K562 (cell line): ENCODE data around the gene BICD1. TPM values are rescaled to one million over a fixed set of nuclear protein-coding genes. Genes with fewer than 3 reads are reported as not detected.

Experiments used
- ARID2 ChIP-seq: fragments of 450-650 bp; IDR thresholded peaks from 2 replicates; pipeline ENCODE4 v1.6.1; 2017; ENCODE audit warnings: antibody characterized with exemption, mild to moderate bottlenecking
- ATF2 ChIP-seq: sonication (generic); formaldehyde crosslinking; IDR thresholded peaks from 2 replicates; pipeline ENCODE4 v1.8.1; 2022; ENCODE audit warnings: missing genetic modification reagents
- CGGBP1 ChIP-seq: fragments of 250-450 bp; sonication (Bioruptor Pico); IDR thresholded peaks from 2 replicates; pipeline ENCODE4 v1.9.0; 2021; ENCODE audit warnings: mild to moderate bottlenecking
- DLX4 ChIP-seq: fragments of 250-450 bp; sonication (Bioruptor Pico); IDR thresholded peaks from 2 replicates; pipeline ENCODE4 v1.6.1; 2021; ENCODE audit warnings: mild to moderate bottlenecking
- EGR1 ChIP-seq: fragments of 450-650 bp; conservative IDR thresholded peaks from 2 replicates; pipeline ENCODE4 v1.6.1; 2017; ENCODE audit warnings: mild to moderate bottlenecking
- ETV6 ChIP-seq, 3 experiments: fragments of 150-350 bp in 1 of 3; sonication (generic) in 1 of 3; formaldehyde crosslinking in 1 of 3; IDR thresholded peaks; 2 replicates each; pipeline versions ENCODE4 v1.6.1 to v1.8.0; 2014 to 2022; ENCODE audit warnings: borderline replicate concordance in 2 of 3, low read depth in 2 of 3, antibody characterized with exemption in 1 of 3, low read length in 1 of 3, mild to moderate bottlenecking in 1 of 3, missing genetic modification reagents in 1 of 3
- GABPB2 ChIP-seq: fragments of 250-450 bp; sonication (Bioruptor Pico); conservative IDR thresholded peaks from 2 replicates; pipeline ENCODE4 v1.5.1; 2021; ENCODE audit warnings: mild to moderate bottlenecking
- HDGF ChIP-seq: fragments of 450-650 bp; IDR thresholded peaks from 2 replicates; pipeline ENCODE4 v1.6.1; 2016
- HMGN3 ChIP-seq: IDR thresholded peaks from 2 replicates; pipeline ENCODE4 v1.6.1; 2011; ENCODE audit warnings: borderline replicate concordance, low read depth, mild to moderate bottlenecking, mixed read lengths, low read length; ENCODE audit not compliant: insufficient read length; ENCODE audit errors: extremely low read depth
- JUND ChIP-seq, 2 experiments: IDR thresholded peaks; 2 replicates in 1 of 2; 3 replicates in 1 of 2; pipeline ENCODE4 v1.6.1; 2011; ENCODE audit warnings: borderline replicate concordance in 2 of 2, low read depth in 2 of 2, low read length in 2 of 2, improper control_type of control experiment in 1 of 2, missing biosample characterization in 1 of 2, missing genetic modification characterization in 1 of 2, missing genetic modification reagents in 1 of 2
- KDM1A ChIP-seq, 2 experiments: fragments of 450-650 bp; IDR thresholded peaks; 2 replicates each; pipeline ENCODE4 v1.6.1; 2016; ENCODE audit warnings: mild to moderate bottlenecking in 2 of 2
- KLF16 ChIP-seq: IDR thresholded peaks from 2 replicates; pipeline ENCODE4 v1.6.1; 2016; ENCODE audit warnings: antibody characterized with exemption
- MTA2 ChIP-seq: fragments of 450-650 bp; IDR thresholded peaks from 2 replicates; pipeline ENCODE4 v1.6.1; 2016; ENCODE audit warnings: low read depth
- NFATC3 ChIP-seq: fragments of 450-650 bp; IDR thresholded peaks from 2 replicates; pipeline ENCODE4 v1.6.1; 2017; ENCODE audit warnings: mild to moderate bottlenecking
- RCOR1 ChIP-seq, 2 experiments: IDR thresholded peaks; 2 replicates each; pipeline ENCODE4 v1.6.1; 2012; ENCODE audit warnings: low read depth in 2 of 2, low read length in 2 of 2, borderline replicate concordance in 1 of 2, improper control_type of control experiment in 1 of 2
- SIX5 ChIP-seq, 2 experiments: IDR thresholded peaks; 2 replicates each; pipeline ENCODE4 v1.6.1; 2011; ENCODE audit warnings: low read length in 2 of 2, borderline replicate concordance in 1 of 2, low read depth in 1 of 2, mild to moderate bottlenecking in 1 of 2, moderate library complexity in 1 of 2; ENCODE audit not compliant: insufficient read depth in 1 of 2
- SMAD3 ChIP-seq: fragments of 450-650 bp; formaldehyde crosslinking; conservative IDR thresholded peaks from 2 replicates; pipeline ENCODE4 v1.4.0; 2020; ENCODE audit warnings: mild to moderate bottlenecking
- SMARCA5 ChIP-seq: fragments of 450-650 bp; IDR thresholded peaks from 2 replicates; pipeline ENCODE4 v1.6.1; 2016
- VEZF1 ChIP-seq: fragments of 200-800 bp; sonication (Bioruptor generic); IDR thresholded peaks from 2 replicates; pipeline ENCODE4 v1.6.1; 2017; ENCODE audit warnings: missing genetic modification characterization, missing compliant biosample characterization
- ZBTB12 ChIP-seq: fragments of 250-450 bp; sonication (Bioruptor Pico); IDR thresholded peaks from 2 replicates; pipeline ENCODE4 v1.4.0; 2020
- ZNF324 ChIP-seq: fragments of 250-450 bp; sonication (Bioruptor Pico); IDR thresholded peaks from 2 replicates; pipeline ENCODE4 v1.4.0; 2020; ENCODE audit warnings: mild to moderate bottlenecking
- ZNF384 ChIP-seq: IDR thresholded peaks from 2 replicates; pipeline ENCODE4 v1.6.1; 2012; ENCODE audit warnings: low read depth, low read length, improper control_type of control experiment
- ZNF644 ChIP-seq: fragments of 200-800 bp; sonication (Bioruptor generic); IDR thresholded peaks from 2 replicates; pipeline ENCODE4 v1.6.1; 2016; ENCODE audit warnings: low read depth, missing genetic modification characterization, missing compliant biosample characterization
- polyA plus RNA-seq, 8 experiments: library from polyadenylated mRNA; depleted of rRNA in 4 of 8; stranded (reverse) in 5 of 8; unstranded in 3 of 8; fragments of >200 nt; fragmentation: Nextera tagmentation in 2 of 8; fragmentation: Illumina TruSeq in 1 of 8; extraction: Ambion mirVana in 2 of 8; extraction: Trizol in 1 of 8; gene quantifications; 2 replicates each; pipeline versions ENCODE4 v1.2.1 to v1.2.3, GENCODE V29; 2011 to 2014; ENCODE audit warnings: inconsistent platforms in 1 of 8, missing spikeins in 1 of 8
- total RNA-seq, 7 experiments: library from RNA; depleted of rRNA in 6 of 7; stranded (reverse); fragments of >200 nt in 6 of 7; fragmentation: Illumina TruSeq in 2 of 7; extraction: Trizol in 2 of 7; gene quantifications; 2 replicates each; pipeline versions ENCODE4 v1.2.1 to v1.2.3, GENCODE V29; 2011 to 2021; ENCODE audit warnings: low replicate concordance in 1 of 7

BICD1 gene
- total and polyA plus RNA-seq, 9 of the 15 experiments (the other 6 are each of a cell fraction or from before 2014, with no cell fraction given), result 3.5 to 21.1 (median 12.5) TPM

- TF ChIP-seq DLX4 (CRISPR knock-in tag), result no peak
- no peak for TF ChIP-seq HMGN3
- TF ChIP-seq JUND (IDR thresholded peaks at IDR 0.05; ENCODE audit: borderline replicate concordance, low read depth, low read length), result no peak
- TF ChIP-seq JUND (tag; IDR thresholded peaks at IDR 0.05; ENCODE audit: borderline replicate concordance, low read depth, low read length), result no peak
- no peak for TF ChIP-seq VEZF1 (CRISPR knock-in tag)
- TF ChIP-seq ETV6 (IDR thresholded peaks at IDR 0.05; ENCODE audit: borderline replicate concordance in 1 of 2, low read depth in 2 of 2, low read length in 1 of 2), result no peak
- no peak for TF ChIP-seq ETV6 (CRISPR knock-in tag; IDR thresholded peaks at IDR 0.05; ENCODE audit: borderline replicate concordance)
- no peak for TF ChIP-seq ZNF644 (tag)
- 0 out of 4 replicates have a peak, but pooled peaks of 1 of the 2 experiments have one; percentile 11 for TF ChIP-seq RCOR1 (IDR thresholded peaks at IDR 0.05; ENCODE audit: borderline replicate concordance in 1 of 2, low read depth in 2 of 2, low read length in 2 of 2)
- TF ChIP-seq SMAD3 (CRISPR knock-in tag), result no peak
- no peak for TF ChIP-seq MTA2
- TF ChIP-seq EGR1, result no peak
- peak; percentile 66 for TF ChIP-seq ARID2
- no peak for TF ChIP-seq HDGF
- no peak for TF ChIP-seq KDM1A (IDR thresholded peaks at IDR 0.05)
- TF ChIP-seq SMARCA5, result no peak
- 0 out of 2 replicates have a peak, but pooled peaks have one; percentile 5 for TF ChIP-seq ZNF384
- no peak for TF ChIP-seq SIX5 (IDR thresholded peaks at IDR 0.05; ENCODE audit: borderline replicate concordance in 1 of 2, insufficient read depth in 1 of 2, low read depth in 1 of 2, low read length in 2 of 2)
- no peak for TF ChIP-seq ZBTB12
- TF ChIP-seq ATF2, result no peak
- no peak for TF ChIP-seq NFATC3
- no peak for TF ChIP-seq ZNF324
- TF ChIP-seq GABPB2, result no peak
- no peak for TF ChIP-seq CGGBP1
- TF ChIP-seq KLF16, result no peak
Measured at GRCh38 chr12:32365473-32366064, 258.9 kb downstream of the BICD1 start (continued).
